ENCODE measurements around the gene MYO1A. TPM values are rescaled to one million over a fixed set of nuclear protein-coding genes. Genes with fewer than 3 reads are reported as not detected.
"Not testable (repeated sequence)": the region's sequence is repeated elsewhere in the genome, so short reads cannot be mapped to it uniquely, and the experiment has no call there.

Gene MYO1A
- total RNA-seq, 1 donor from 2014 or later = 3.6 TPM

DNA sequence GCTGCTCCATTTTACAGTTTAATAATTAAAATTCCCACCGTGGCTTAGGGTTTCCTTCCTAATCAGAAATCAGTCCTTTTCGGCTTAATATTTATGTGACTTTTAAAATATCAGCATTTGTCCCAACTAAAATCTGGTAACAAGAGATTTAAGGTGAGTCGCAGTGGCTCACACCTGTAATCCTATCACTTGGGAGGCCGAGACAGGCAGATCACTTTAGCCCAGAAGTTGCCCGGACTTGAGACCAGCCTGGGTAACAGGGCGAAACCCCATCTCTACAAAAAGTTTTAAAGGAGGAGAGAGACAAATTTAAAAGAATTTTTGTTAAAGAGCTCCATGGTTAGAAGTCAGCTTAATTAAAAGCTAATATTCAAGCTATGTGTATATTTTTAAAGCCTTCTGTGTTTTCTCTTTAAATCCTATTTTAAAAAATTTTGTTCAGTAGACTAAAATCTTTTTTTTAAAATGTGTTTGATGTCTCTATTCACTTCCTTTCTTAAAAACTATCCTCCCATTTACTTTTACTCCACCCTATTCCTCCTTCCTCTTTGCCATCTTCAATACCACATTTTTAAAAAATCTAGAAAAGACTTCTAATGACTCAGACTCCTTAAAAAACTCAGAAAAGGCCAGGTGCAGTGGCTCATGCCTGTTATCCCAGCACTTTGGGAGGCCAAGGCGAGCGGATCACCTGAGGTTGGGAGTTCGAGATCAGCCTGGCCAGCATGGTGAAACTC, 29.8 kb downstream of the MYO1A start:
- DNase-seq (ENCODE audit: low spot score) = no peak

DNA sequence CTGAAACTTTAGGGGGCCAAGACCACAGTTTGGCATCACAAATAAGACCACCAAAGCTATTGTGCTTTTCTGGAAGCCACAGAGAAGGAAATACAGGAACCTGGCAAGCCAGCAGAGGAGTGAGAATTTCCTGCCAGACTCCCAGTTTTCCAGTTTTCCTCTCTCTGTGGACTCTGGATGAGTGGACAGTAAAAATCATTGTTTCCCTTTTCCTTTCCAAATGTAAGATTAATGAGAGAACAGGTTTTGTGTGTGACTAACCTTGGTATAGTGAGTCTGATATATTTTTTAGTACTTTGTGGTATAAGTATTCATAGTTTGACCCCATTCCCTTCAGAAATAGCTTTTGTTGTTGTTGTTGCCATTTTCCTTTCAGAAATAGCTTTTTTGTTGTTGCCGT, 31.0 kb downstream of the MYO1A start:
- no peak for DNase-seq (ENCODE audit: low spot score)

DNA sequence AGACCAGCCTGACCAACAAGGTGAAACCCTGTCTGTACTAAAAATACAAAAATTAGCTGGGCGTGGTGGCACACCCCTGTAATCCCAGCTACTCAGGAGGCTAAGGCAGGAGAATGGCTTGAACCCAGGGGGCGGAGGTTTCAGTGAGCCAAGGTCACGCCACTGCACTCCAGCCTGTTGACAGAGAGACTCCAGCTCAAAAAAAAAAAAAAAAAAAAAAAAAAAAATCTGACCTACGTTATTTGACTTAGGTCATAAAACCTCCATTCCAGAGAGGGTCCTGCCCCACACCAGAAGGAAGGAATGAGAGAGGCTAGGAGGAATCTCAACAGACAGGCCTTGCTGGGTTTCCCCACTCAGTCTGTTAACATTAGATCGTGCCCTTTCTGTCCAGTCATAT, 31.6 kb downstream of the MYO1A start:
- DNase-seq (ENCODE audit: low spot score) = not testable (repeated sequence)

- DNase-seq (ENCODE audit: low spot score) = no peak
Observed at GRCh38 chr12:57016348-57016747, 33.6 kb downstream of the MYO1A start, which contains the start of gene TAC3. TAC3 (minus strand) TSS chr12:57016529; CDS start chr12:57015797, 732 bp downstream.

- peak; percentile 81 for DNase-seq (ENCODE audit: low spot score)
Observed at GRCh38 chr12:57012600-57013465, 37.1 kb downstream of the MYO1A start.

DNA sequence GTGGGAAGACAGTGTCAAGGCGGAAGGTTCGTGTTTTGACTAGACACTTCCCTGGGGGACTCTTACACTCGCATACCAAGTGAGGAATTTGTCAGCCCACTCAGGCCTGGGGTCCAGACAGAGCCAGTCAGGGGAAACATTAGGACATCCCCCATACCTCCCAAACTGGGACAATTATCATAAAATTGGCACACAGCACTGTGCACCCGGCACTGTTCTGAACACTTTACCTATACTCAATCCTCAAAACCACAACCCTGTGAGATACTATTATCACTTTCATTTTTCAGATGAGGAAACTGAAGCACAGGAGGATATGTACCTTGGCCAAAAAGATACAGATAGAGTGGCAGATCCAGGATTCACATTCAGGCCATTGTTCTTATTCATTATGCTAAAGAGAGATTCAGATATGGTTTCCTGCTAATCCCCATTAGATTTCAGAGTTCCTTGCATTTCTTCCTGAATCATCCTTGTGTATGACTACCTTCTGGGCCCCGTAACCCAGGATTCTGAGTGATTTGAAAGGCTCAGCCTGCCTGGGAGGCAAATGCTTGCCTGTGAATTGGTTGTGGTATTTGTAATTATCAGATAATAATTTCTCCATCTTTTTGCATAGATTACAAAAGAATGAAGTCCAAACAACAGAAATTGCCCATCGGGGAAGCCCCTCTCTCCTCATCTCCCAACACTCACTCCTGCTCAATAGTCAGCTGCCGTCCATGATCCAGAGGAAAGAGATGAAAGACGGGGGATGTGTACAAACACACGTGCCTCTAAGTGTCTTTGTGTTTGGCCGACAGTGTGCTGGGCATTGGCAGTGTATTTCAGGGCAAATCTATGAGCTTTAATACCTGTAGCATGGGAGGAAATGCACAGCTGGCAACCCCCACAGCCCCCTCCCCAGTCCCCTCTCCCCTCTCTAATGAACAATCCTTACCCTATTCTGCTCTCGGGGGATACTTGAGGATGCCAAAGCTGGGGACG, 38.2 kb downstream of the MYO1A start:
- DNase-seq (ENCODE audit: low spot score) = peak; percentile 53

DNA sequence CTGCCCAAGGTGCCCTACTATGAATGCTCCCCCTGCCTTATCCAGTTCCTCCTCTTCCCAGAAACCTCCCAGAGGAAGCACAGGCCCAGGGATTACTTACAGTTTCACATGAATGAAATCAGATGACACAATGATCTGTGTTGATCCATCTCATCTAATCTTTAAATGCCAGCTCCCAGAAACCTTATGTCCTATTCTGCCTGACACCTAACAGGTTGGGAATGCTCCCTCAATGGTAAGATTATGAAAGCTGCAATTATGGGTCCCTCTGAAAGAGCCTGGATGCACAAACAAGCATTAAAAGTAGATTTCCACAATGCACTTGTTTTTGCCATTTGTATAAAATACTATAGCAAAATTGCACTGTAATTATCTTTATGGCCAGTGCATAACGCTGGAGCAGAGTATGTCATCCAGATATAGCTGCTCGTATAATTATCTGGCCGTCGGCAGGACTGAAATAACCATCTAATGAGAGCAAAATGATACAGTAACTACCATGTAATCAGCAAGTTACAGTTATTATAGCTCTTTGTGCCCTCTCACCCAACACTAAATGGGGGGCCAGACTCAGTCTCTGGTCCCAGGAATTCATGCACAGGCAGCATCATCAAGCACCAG, 39.2 kb downstream of the MYO1A start:
- no peak for DNase-seq (ENCODE audit: low spot score)

DNA sequence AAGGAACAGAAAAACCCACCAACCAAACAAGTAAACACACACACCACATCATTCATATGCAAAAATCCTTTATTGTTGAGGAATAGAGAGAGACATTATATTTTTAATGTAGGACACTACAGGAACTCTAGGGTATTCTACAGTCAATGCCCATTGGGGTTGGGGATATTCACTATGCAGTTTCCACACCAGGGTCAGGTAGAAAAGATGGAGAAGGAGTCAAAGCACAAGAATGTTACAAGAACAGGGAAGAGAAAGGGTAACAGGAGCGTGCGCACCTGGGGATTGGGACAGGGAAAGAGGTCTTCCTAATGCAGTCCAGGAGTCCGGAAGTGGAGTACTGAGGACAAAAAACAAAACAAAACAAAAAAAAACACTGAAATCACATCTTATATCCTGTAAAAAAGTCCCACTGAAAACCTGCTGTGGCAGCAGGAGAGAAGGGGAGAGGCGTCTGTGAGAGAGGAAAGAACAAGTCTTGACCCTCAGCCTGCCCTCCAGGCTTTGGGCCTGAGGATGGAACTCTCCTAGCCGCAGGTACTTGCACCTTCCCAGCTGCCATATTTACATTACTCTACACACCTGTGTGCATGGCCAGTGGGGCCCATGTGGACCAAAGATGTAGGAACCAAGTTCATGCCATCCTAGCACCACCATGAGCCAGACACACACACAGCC, 39.8 kb downstream of the MYO1A start:
- DNase-seq (ENCODE audit: low spot score) = peak; percentile 57

GRCh38 chr12:57008178-57008577, 41.8 kb downstream of the MYO1A start:
- DNase-seq (ENCODE audit: low spot score) = no peak

DNA sequence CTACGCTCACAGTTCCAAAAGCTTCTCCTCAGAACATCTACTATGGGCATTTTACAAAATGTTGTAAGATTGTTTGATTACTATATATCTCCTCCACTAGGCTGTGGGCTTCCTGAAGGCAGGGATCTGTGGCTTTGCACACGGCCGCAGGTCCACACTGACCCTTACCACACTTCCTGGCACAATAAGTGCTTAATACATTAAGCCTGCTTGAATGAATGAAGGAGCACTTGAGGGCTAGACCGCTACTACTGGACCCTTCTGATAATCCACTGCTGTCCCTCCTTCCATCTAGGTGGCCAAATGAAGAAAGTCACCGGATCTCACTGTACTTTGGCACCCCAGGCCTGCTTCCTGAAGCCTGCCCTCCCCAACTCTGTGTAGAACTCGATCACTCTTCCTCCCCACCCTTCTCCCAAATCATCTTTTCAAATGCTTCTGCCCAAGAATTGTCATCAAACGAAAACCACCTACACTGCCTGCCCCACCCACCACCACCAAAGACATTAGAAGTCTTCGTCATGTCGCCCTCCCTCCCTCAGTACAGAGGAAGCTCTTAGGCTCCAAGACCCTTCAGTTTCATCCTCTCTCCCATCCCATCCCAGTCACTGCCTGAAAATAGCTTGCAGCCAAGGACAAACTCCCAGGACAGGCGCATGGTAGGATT, 43.0 kb downstream of the MYO1A start:
- DNase-seq (ENCODE audit: low spot score) = no peak

DNA sequence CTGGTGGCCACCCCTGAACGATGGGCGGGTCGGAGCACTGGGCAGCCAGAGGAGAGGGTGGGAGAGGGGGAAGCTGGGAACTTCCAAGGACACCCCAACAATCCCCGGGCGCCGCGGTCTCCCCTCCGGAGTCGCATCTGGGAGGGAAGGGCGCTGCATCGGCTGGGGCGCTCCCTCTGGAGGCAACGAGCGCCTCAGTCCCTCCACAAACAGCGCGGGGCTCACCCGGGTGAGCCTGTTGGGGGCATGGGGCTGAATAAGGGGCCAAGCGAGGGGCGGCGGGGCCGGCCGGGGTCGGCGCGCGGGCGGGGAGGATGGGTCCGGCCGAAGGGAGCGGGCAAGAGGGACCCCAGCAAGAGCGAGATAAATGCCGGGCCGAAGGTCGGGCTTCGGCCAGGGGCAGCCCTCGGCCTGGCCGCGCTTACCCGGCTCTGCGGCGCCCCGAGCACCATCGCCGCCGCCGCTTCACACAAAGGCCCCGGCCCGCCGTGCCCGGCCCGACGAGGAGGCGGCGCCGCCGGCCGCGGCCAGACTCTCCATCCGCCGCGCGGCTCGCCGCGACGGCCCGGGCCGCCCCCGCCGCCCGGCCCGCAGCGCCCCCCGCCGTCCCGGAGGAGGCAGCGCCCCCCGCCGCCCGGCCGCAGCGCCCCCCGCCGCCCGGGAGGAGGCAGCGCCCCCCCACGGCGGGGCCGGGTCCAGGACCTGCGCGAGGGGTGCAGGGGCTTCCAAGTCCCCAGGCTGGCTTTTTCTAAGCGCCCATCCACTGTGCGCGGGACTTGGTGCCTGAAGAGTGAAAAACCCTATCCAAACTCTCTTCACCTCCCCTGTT, 43.7 kb downstream of the MYO1A start, which contains the start of gene ZBTB39:
Gene ZBTB39 (minus strand): TSS at position 567 of the 829 bp plus-strand sequence. CDS start 1,629 bp downstream, outside the sequence.
- no peak for DNase-seq (ENCODE audit: low spot score)

GRCh38 chr12:57004651-57005050, 45.3 kb downstream of the MYO1A start:
- no peak for DNase-seq (ENCODE audit: low spot score)

- DNase-seq (ENCODE audit: low spot score) = no peak
Observed at GRCh38 chr12:57003395-57003794, 46.5 kb downstream of the MYO1A start.

GRCh38 chr12:57001448-57001906, 48.5 kb downstream of the MYO1A start:
- peak; percentile 90 for DNase-seq (ENCODE audit: low spot score)

DNA sequence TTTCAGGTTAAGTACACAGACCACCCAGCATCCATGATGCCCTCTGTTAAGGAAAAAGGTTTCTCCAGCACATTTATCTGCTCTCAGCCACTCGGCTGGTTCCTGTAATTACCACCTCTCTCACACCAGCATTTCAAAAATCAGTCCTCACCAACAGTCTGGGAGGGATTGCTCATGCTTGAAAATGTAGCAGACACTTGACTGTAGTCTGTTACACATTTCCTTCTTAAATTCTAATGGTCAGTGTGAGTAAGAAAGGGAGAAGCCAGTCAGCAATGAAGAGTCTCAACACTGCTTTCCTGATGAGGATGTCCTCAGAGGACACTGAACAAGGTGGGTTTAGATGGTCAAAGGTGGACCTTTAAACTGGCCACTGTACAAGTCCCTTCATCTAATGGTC, 49.5 kb downstream of the MYO1A start:
- DNase-seq (ENCODE audit: low spot score) = no peak

- peak; percentile 24 for DNase-seq (ENCODE audit: low spot score)
Observed at GRCh38 chr12:56999456-56999855, 50.5 kb downstream of the MYO1A start.

- no peak for DNase-seq (ENCODE audit: low spot score)
Observed at GRCh38 chr12:56998981-56999380, 50.9 kb downstream of the MYO1A start.

GRCh38 chr12:56998316-56998715, 51.6 kb downstream of the MYO1A start:
- DNase-seq (ENCODE audit: low spot score) = no peak
